AG04449 (cell line): Measurements from ENCODE around the gene CYREN.

Source experiments
- CTCF ChIA-PET: fragments of 350-600 bp; formaldehyde crosslinking; extraction: SDS; loops from one replicate; lab custom pipeline; 2021; ENCODE audit warnings: antibody characterized with exemption; lab: Yijun Ruan, JAX
- POLR2A ChIA-PET: fragments of 400-600, 350-600 bp; formaldehyde crosslinking; extraction: SDS; loops from one replicate; lab custom pipeline; 2020; ENCODE audit warnings: antibody characterized with exemption, inconsistent platforms; lab: Yijun Ruan, JAX
- DNase-seq: peaks from one replicate; pipeline ENCODE4 v3.0.0-alpha.2; 2010; ENCODE audit warnings: low read depth, low spot score
- H3K4me3 ChIP-seq: 2 replicates; pipeline ENCODE4 v1.5.1; 2011; ENCODE audit warnings: low read depth, mild to moderate bottlenecking, control low read depth, low read length
- TF ChIP-seq, protein P1 (sequence below): IDR thresholded peaks from one replicate; pipeline ENCODE4 v1.5.1; 2011; ENCODE audit warnings: mild to moderate bottlenecking, moderate library complexity, low read length, control low read depth, inconsistent platforms; ENCODE audit not compliant: insufficient read depth; ENCODE audit errors: missing control alignments

The CYREN gene

DNA sequence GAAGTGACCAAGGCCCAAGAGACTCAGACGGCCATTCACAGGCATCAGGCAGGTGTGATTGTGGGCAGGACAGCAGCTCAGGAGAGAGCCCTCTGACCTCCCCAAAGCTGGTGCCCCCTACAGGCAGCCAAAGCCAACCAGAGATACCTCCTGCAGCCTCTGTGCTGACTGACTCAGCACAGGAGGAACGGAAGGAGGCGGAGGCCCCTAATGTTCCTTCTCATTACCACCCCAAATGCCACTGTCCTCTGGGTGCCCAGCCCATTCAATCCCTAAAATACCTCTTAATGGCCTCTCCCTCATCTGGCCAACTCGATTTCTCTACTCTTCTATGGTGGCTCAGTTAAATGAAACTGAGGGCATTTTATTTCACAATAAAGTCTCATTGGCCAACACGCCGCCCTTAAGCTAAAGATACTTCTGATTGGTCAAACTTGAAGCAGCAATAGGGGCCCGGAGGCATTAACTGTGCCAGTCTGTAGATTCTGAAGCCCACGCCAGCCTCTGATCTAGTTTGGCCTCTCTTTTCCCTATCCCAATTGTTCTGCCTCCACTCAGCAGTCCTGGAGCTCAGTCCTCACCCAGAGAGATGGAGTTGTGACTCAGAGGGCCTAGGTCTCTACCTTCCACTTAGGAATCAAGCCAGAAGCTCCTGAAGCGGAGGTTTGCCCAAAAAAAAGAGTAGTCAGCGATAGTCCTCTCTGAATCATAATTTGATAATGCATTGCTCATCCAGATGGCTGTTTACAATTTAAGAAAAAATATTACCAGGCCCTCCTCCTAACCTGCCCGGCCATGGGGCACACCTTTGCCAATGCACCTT, 1.2 kb downstream of the CYREN start:
- H3K4me3 ChIP-seq = peak overlapping the region; percentile 73
- DNase-seq = no peak
- POLR2A ChIA-PET = interaction anchor here (0.6 kb wide), 1 partner anchor 183 kb away, joined by 3 read pairs; the partner anchor contains the start of gene AGBL3
- TF ChIP-seq, protein P1, sequence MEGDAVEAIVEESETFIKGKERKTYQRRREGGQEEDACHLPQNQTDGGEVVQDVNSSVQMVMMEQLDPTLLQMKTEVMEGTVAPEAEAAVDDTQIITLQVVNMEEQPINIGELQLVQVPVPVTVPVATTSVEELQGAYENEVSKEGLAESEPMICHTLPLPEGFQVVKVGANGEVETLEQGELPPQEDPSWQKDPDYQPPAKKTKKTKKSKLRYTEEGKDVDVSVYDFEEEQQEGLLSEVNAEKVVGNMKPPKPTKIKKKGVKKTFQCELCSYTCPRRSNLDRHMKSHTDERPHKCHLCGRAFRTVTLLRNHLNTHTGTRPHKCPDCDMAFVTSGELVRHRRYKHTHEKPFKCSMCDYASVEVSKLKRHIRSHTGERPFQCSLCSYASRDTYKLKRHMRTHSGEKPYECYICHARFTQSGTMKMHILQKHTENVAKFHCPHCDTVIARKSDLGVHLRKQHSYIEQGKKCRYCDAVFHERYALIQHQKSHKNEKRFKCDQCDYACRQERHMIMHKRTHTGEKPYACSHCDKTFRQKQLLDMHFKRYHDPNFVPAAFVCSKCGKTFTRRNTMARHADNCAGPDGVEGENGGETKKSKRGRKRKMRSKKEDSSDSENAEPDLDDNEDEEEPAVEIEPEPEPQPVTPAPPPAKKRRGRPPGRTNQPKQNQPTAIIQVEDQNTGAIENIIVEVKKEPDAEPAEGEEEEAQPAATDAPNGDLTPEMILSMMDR = peak; percentile 40
- CTCF ChIA-PET = interaction anchor here (0.6 to 3.3 kb wide), 8 partner anchors 10 to 737 kb away, joined by 3 to 29 read pairs (median 4); no protein-coding TSS in a partner anchor

DNA sequence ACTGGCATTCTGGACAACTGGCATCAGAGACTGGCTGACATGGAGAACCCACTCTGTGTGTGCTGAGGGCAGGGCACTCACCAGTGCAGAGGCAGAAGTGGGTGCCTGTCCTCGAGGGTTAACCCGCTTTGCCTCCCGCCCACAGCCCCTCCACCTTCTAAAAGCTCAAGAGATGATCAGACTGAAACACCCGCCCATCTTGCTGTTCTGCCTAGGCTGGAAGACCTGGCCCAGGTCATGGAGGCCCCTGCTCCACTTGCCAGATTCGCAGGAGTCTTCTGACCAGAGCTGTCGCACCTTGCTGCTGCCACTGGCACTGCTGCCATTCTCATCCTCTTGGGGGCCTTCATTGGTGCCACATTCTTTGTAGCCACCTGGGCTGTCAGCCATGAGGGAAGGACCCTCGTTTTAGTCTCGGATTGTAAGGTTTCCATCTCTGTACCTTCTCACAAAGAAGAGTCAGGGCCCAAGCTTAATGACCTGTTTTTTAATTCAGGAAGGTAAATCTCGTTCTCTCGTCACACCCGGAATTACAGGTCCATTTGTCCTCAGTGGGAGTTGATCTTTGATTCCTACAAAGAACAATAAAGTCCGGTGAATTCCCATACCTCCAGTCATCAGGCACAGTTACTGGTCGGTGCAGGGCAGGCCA, 1.9 kb downstream of the CYREN start:
- ChIA-PET CTCF (interaction anchor here (0.6 to 3.3 kb wide), 5 partner anchors 9 to 479 kb away, joined by 3 to 29 read pairs (median 6); no protein-coding TSS in a partner anchor), POLR2A (no interaction called here)
- no peak for DNase-seq
- peak overlapping the region; percentile 73 for H3K4me3 ChIP-seq
- TF ChIP-seq, protein P1 = no peak

DNA sequence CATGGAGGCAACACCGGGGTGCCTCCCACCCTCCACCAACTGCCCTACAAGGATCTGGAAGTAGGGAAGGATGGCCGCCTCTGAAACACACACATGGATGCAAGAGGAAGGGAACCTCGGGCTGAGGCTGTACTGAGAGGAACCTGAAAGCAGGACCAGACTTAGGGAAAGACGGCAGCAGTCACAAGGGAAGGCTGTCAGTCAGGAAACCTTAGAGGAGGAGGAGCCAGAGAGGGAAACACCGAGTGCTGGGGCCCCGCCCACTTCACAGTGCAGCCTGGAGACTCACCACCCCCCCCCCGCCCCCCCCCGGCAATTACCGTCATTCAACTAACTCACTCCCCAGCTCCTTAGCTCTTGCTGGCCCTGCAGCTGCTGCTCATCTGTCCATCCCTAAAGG, 2.5 kb downstream of the CYREN start:
- ChIA-PET POLR2A (no interaction called here), CTCF (interaction anchor here (2.3 kb wide), 1 partner anchor 8 kb away, joined by 19 read pairs; no protein-coding TSS in a partner anchor)
- no peak for DNase-seq
- TF ChIP-seq, protein P1 = no peak
- no peak overlapping the region for H3K4me3 ChIP-seq

DNA sequence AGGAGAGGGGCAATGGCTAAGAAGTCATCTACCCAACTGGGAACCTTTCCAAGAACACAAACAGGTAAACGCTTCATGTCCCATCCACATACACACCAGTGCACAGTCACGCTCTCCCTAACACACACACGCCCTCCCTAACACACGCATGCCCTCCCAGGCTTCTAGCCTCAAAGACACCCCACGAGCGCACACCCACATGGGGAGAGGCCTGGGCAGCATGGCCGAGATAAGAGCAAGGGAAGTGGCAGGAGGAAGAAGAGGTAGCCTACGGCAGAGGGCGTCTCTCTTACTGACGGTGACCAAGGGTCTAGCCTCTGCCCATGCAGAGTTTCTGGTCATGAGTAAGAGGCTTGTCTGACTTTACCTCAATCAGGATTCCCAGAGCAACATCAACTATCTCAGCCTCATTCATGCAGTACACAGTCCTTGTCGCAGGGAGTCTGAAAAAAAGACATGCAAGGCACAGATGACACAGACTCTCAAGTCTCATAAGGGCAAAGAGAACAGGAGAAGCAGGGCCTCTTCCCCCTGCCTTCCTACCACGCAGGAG, 3.1 kb downstream of the CYREN start:
- ChIA-PET POLR2A (no interaction called here), CTCF (interaction anchor here (2.3 kb wide), 1 partner anchor 8 kb away, joined by 19 read pairs; no protein-coding TSS in a partner anchor)
- no peak overlapping the region for H3K4me3 ChIP-seq

DNA sequence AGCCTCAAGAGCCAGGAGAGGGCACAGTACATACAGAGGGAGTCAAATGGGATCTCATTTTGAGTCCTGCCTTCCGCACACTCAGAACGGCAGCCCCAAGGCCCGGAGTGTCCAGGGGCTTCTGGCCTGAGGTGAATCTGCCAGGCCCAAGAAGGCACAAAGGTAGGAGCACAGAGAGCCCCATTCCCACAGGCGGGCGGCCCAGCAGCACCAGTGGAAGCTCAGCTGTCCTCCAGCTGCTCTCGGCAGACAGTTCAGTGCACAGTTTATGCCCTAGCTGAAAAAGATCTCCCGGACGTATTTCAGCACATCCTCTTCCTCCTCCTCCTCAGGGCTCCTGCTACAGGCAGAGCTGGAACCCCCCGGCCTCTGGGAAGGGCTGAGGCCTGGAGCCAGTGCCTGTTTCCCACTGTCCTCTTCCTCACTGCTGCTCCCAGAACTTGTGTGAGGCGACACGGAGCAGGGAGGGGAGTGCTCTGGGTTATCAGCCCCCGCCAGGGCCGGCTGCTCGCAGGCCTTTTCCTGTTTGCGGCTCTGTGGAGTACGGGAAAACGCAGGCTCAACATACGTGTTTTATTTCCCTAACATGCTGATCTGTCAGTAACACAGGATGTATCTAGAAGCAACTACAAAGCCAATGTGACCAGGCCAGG, 4.0 kb downstream of the CYREN start:
- TF ChIP-seq, protein P1 = no peak
- POLR2A ChIA-PET = no interaction called here
- DNase-seq = no peak
- CTCF ChIA-PET = no interaction called here
- H3K4me3 ChIP-seq = no peak overlapping the region

More for the DNA sequence above, 3.1 kb downstream of the CYREN start:
- no peak for DNase-seq
- TF ChIP-seq, protein P1 = no peak
